Upper lobe of left lung (tissue), 6 donors: Measurements from ENCODE around the gene C2orf76. TPM values are rescaled to one million over a fixed set of nuclear protein-coding genes. Genes with fewer than 3 reads are reported as not detected.

Experiments used
- ATAC-seq, 2 donors: fragments of 200-7000 bp; cut with Tn5 transposase; one replicate each; pipeline ENCODE4 v1.9.1; 2022; ENCODE audit warnings: mild to moderate bottlenecking in 2 of 2, moderate library complexity in 2 of 2; ENCODE audit not compliant: low FRiP score in 2 of 2
- DNase-seq, 2 donors: peaks; one replicate each; pipeline ENCODE4 v3.0.0-alpha.2; 2019 to 2020
- H3K27ac ChIP-seq, 4 donors: fragments of 200-600 bp; sonication (generic); one replicate each; pipeline ENCODE4 v1.5.1; 2016 to 2019
- H3K27me3 ChIP-seq, 4 donors: fragments of 200-600 bp; sonication (generic); one replicate each; pipeline ENCODE4 v1.5.1; 2017 to 2019
- H3K36me3 ChIP-seq, 4 donors: fragments of 200-600 bp; sonication (generic); one replicate each; pipeline ENCODE4 v1.5.1; 2016 to 2019
- H3K4me1 ChIP-seq, 4 donors: fragments of 200-600 bp; sonication (generic); one replicate each; pipeline ENCODE4 v1.5.1; 2018 to 2019
- H3K4me3 ChIP-seq, 4 donors: fragments of 200-600 bp; sonication (generic); one replicate each; pipeline ENCODE4 v1.5.1; 2017 to 2019; ENCODE audit warnings: mild to moderate bottlenecking in 2 of 4, moderate library complexity in 1 of 4
- H3K9me3 ChIP-seq, 4 donors: fragments of 200-600 bp; sonication (generic); one replicate each; pipeline ENCODE4 v1.5.1; 2018 to 2019
- EP300 ChIP-seq, 4 donors: sonication (generic); formaldehyde crosslinking; IDR thresholded peaks; one replicate each; pipeline ENCODE4 v1.5.1; 2017; ENCODE audit warnings: antibody characterized with exemption in 4 of 4, control low read depth in 2 of 4
- POLR2A ChIP-seq, 4 donors: fragments of 450-650 bp; IDR thresholded peaks; one replicate each; pipeline ENCODE4 v1.5.1; 2016 to 2017; ENCODE audit warnings: antibody characterized with exemption in 4 of 4, mild to moderate bottlenecking in 2 of 4
- POLR2AphosphoS5 ChIP-seq, 2 donors: sonication (generic); formaldehyde crosslinking; IDR thresholded peaks; one replicate each; pipeline ENCODE4 v1.5.1; 2017; ENCODE audit warnings: antibody characterized with exemption in 2 of 2
- WGBS, 2 donors: methylation state at CpG; one replicate each; pipeline ENCODE4 v1.1.5; 2017 to 2018; 5-methylcytosine and 5-hydroxymethylcytosine counted together
- total RNA-seq, 6 donors: library from RNA; depleted of rRNA in 4 of 6; stranded (reverse); fragments of >200 nt in 4 of 6; gene quantifications; one replicate each; pipeline versions ENCODE4 v1.1.0 to v1.2.1, GENCODE V29; 2016 to 2021
- TF ChIP-seq, protein P1 (sequence below), 6 experiments: fragments of 450-650 bp in 4 of 6; fragments of 200-600 bp in 2 of 6; sonication (generic) in 2 of 6; IDR thresholded peaks; one replicate each; pipeline ENCODE4 v1.5.1; 2016 to 2019; ENCODE audit warnings: antibody characterized with exemption in 6 of 6
- donor health status: DM: no; HTN: no; CAD: no; lungs with moderate emphysema.
- donor health status: DM: no; HTN: yes; CAD: no; lungs with severe emphysema.

Gene C2orf76
- total RNA-seq, 6 donors from 2014 or later, result 3.3 to 14.7 (median 6.2) TPM; not detected in 1

DNA sequence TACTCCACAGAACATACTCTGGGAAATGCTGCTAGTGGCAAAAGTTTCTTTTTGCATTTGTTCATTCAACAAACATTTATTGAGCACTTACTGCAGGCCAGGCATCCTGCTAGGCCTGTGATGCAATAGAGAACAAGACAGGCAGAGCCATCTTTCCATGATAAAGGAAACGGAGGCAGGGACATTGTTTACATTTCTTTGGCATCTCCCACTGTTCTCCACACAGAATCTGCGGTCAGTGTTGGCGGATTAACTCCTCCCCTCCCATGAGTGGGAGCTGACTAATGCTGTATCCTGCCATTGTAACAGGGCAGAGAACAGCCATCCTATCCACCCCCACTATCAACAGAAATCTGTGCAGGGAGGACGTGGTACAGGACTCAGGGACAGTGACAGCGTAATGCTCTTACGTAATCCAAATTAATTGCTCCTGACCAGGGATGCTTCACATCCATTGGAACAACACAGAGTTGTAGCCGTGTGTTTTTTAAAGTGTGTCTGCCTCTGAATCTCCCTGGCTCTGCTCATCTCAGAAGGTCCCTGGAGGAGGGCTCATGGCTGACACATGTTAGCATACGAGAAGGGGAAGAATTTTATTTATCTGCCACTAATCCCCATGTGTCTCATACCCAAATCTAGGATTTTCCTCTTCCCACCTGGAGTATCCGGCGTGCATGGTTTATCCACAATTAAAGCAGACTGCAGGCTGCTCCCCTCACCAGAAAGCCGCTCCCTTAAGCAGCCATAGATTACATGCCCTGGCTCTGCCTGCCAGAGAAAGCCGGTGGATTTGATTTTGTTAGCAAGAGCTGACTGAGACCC is 110.7 kb downstream of the C2orf76 start:
- Histone ChIP-seq H3K36me3 (peaks cover 0 to 18% (median 0%) of the 10 kb centered on the region in 4 donors), H3K27ac (no peak overlapping the region), H3K27me3 (no peaks in the 10 kb centered on the region), H3K4me3 (no peak overlapping the region), H3K4me1 (no peaks in the 10 kb centered on the region), H3K9me3 (no peaks in the 10 kb centered on the region)
- TF ChIP-seq, protein P1, sequence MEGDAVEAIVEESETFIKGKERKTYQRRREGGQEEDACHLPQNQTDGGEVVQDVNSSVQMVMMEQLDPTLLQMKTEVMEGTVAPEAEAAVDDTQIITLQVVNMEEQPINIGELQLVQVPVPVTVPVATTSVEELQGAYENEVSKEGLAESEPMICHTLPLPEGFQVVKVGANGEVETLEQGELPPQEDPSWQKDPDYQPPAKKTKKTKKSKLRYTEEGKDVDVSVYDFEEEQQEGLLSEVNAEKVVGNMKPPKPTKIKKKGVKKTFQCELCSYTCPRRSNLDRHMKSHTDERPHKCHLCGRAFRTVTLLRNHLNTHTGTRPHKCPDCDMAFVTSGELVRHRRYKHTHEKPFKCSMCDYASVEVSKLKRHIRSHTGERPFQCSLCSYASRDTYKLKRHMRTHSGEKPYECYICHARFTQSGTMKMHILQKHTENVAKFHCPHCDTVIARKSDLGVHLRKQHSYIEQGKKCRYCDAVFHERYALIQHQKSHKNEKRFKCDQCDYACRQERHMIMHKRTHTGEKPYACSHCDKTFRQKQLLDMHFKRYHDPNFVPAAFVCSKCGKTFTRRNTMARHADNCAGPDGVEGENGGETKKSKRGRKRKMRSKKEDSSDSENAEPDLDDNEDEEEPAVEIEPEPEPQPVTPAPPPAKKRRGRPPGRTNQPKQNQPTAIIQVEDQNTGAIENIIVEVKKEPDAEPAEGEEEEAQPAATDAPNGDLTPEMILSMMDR (IDR thresholded peaks at IDR 0.05), result no peak
- TF ChIP-seq POLR2A (IDR thresholded peaks at IDR 0.05) (no peak), EP300 (IDR thresholded peaks at IDR 0.05) (no peak), POLR2AphosphoS5 (IDR thresholded peaks at IDR 0.05) (no peak)
- 59 to 64% methylated on average over 12 of the region's 12 CpGs for WGBS, 2 donors
- DNase-seq (peak in 1 of 2 donors; percentile 10), ATAC-seq (peak in 1 of 2 donors; percentile 12)

DNA sequence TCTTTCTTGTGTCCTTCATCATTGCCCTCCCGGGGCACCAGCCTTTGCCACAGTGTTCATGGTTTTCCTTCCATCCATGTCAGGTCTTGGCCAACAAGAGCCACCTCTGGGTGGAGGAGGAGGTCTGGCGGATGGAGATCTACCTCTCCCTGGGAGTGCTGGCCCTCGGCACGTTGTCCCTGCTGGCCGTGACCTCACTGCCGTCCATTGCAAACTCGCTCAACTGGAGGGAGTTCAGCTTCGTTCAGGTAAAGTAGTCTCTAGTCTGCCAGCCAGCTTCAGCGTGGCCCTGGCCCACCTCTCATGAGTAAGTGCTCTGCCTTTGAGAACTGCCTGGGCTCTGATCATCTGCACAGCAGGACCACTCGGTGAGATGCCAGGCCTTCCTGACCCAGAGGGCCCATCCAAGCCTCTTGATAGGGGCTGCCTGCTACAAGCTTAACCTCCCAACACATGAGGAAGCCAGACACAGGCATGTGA is 112.0 kb downstream of the C2orf76 start:
- Histone ChIP-seq H3K27me3 (no peaks in the 10 kb centered on the region), H3K9me3 (no peaks in the 10 kb centered on the region), H3K27ac (no peak overlapping the region), H3K4me3 (no peak overlapping the region), H3K4me1 (no peaks in the 10 kb centered on the region), H3K36me3 (peaks cover 0 to 21% (median 2%) of the 10 kb centered on the region in 4 donors)
- ATAC-seq (no peak), DNase-seq (peak in 1 of 2 donors; percentile 17)
- 94 to 95% methylated on average over 8 to 10 of the region's 10 CpGs for WGBS, 2 donors
- TF ChIP-seq POLR2A (IDR thresholded peaks at IDR 0.05) (no peak), EP300 (IDR thresholded peaks at IDR 0.05) (no peak), POLR2AphosphoS5 (IDR thresholded peaks at IDR 0.05) (no peak)
- TF ChIP-seq, protein P1 (IDR thresholded peaks at IDR 0.05), result no peak

DNA sequence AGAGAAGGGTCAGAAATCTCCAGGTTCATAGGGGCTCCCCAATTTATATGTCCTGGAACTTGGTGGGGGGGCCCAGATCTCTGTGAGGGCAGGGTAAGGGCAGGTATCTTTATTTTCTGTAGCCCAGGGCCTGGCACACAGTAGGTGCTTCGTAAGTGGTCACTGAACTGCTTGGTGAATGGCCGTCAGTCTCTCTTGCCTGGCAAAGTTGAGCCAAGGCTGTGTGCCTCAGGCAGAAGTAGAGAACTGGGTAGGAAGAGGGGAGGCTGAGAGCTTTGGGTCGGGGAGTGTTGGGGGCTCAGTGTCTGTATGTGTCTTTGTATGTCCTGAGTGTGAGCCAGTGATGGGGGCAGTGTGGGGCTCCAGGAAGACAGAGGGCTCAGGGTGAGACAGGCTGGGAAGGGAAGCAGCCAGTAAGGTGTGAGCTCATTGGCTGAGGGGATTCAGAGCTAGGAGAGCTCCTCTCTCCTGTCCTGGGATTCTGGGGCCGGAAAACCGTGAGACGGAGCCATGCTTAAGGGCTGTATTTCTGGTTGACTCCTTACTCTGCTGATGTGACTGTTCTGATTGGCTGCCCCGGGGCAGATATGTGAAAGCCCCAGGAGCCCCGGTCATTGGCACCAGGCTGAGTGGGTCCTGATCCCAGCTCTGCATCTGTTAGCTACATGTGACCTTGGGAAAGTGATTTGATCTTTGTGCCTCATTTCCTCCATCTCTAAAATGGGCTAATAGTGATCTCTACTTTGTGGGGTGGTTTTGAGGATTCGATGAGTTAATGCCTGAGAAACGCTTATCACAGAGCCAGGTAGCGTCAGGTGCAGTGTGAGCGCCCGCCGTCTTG is 112.7 kb downstream of the C2orf76 start:
- no peak overlapping the region for H3K27ac ChIP-seq
- H3K36me3 ChIP-seq, result peaks cover 0 to 28% (median 4%) of the 10 kb centered on the region in 4 donors
- DNase-seq (peak in 1 of 2 donors; percentile 16), ATAC-seq (no peak)
- H3K4me1 ChIP-seq, result no peaks in the 10 kb centered on the region
- no peak for TF ChIP-seq POLR2AphosphoS5 (IDR thresholded peaks at IDR 0.05)
- no peak for TF ChIP-seq EP300 (IDR thresholded peaks at IDR 0.05)
- TF ChIP-seq, protein P1 (IDR thresholded peaks at IDR 0.05), result no peak
- TF ChIP-seq POLR2A (IDR thresholded peaks at IDR 0.05), result no peak
- WGBS, 2 donors, result 88 to 94% methylated on average over 11 to 14 of the region's 14 CpGs
- H3K4me3 ChIP-seq, result no peak overlapping the region
- H3K27me3 ChIP-seq, result no peaks in the 10 kb centered on the region
- no peaks in the 10 kb centered on the region for H3K9me3 ChIP-seq

DNA sequence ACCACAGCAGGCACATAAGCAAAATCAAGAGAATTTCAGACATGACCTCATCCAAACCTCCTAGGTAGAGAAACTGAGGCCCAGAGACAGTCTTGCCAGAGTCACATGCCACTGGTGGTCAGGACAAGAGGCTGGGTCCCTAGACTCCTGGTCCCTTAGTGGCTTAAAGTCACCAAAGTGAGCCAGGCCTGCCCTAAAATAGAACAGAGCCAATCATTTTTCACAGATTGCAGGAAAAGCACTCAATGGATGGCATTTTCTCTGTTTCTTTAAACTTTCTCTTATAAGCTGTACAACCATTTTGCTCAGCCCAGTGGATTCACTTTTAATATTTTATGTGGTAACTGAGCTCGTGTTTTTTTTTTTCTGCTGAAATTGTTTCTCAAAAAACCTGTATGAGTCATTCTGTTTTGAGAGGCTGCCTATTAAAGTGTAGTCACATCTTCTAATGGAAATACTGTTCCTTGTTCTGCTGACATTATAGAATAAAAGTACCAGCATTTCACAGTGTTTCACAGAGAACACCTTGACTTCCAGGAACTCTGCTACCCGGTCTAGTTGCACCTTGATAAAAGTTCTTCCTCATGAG is 113.4 kb downstream of the C2orf76 start:
- no peaks in the 10 kb centered on the region for H3K27me3 ChIP-seq
- peaks cover 0 to 31% (median 5%) of the 10 kb centered on the region in 4 donors for H3K36me3 ChIP-seq
- no peak for ATAC-seq
- 46 to 54% methylated on average over 2 of the region's 2 CpGs for WGBS, 2 donors
- no peak overlapping the region for H3K4me3 ChIP-seq
- H3K9me3 ChIP-seq, result no peaks in the 10 kb centered on the region
- no peak for TF ChIP-seq EP300 (IDR thresholded peaks at IDR 0.05)
- TF ChIP-seq, protein P1 (IDR thresholded peaks at IDR 0.05), result no peak
- no peak overlapping the region for H3K27ac ChIP-seq
- H3K4me1 ChIP-seq, result no peaks in the 10 kb centered on the region
- DNase-seq, result no peak

Other genes with a start within 250 kb of the C2orf76 start
- not detected for gene C1QL2, start 208.1 kb downstream of the C2orf76 start, total RNA-seq
- gene STEAP3, start 143.0 kb downstream of the C2orf76 start, total RNA-seq, result 10 to 100 TPM; 18.1 to 26.6 (median 22.4) TPM
- gene DBI, start 143 bp upstream of the C2orf76 start, total RNA-seq, result 100 to 1,000 TPM in 5 of 6 donors, 10 to 100 TPM in 1; 60.8 to 250 (median 159) TPM
- 10 to 100 TPM in 5 of 6 donors, 1 to 10 TPM in 1; 9.3 to 28.5 (median 14.5) TPM for gene TMEM37, start 65.0 kb upstream of the C2orf76 start, total RNA-seq
- gene SCTR, start 157.6 kb upstream of the C2orf76 start, total RNA-seq, result 10 to 100 TPM in 5 of 6 donors, 1 to 10 TPM in 1; 3.2 to 52.5 (median 16.6) TPM
- gene CFAP221, start 177.6 kb upstream of the C2orf76 start, total RNA-seq, result 10 to 100 TPM; 13.9 to 67.5 (median 30.9) TPM